GM19351 (cell line): Measurements from ENCODE around the gene GPRC5A.

ENCODE experiments used
- ATAC-seq: cut with Tn5 transposase; IDR thresholded peaks from one replicate; pipeline ENCODE4 v1.9.1; 2021; ENCODE audit warnings: mild to moderate bottlenecking, moderate library complexity; ENCODE audit not compliant: unreplicated experiment

The GPRC5A gene

DNA sequence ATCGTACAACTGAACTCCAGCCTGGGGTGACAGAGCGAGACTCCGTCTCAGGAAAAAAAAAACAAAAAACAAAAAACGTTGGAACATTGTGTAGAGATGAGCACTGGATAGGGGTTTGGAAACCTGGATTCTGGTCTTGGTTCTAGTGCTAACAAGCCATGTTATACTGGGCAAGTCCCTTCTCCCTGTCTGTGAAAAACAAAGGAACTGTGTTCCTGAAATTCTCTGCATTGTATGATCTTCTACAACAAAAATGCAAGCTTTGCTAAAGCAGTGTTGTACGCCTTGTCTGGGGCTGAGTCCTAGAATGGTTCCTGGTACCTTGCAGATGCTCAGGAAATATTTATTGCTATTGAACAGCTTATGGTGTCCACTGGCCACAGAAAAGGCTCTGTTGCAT, 47.2 kb downstream of the GPRC5A start:
- ATAC-seq: no peak

DNA sequence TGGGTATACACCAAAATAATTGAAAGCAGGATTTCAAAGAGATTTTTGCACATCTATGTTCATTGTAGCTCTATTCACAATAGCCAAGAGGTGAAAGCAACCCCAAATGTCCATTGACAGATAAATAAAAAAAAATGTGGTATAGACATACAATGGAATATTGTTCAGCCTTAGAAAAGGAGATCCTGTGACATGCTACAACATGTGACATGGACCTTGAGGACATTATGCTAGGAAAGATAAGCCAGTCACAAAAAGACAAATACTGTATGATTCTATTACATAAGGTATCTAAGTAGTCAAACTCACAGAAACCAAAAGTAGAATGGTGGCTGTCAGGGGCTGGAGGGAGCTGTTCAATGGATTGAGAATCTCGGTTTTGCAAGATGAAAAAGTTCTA, 48.5 kb downstream of the GPRC5A start:
- ATAC-seq: no peak

DNA sequence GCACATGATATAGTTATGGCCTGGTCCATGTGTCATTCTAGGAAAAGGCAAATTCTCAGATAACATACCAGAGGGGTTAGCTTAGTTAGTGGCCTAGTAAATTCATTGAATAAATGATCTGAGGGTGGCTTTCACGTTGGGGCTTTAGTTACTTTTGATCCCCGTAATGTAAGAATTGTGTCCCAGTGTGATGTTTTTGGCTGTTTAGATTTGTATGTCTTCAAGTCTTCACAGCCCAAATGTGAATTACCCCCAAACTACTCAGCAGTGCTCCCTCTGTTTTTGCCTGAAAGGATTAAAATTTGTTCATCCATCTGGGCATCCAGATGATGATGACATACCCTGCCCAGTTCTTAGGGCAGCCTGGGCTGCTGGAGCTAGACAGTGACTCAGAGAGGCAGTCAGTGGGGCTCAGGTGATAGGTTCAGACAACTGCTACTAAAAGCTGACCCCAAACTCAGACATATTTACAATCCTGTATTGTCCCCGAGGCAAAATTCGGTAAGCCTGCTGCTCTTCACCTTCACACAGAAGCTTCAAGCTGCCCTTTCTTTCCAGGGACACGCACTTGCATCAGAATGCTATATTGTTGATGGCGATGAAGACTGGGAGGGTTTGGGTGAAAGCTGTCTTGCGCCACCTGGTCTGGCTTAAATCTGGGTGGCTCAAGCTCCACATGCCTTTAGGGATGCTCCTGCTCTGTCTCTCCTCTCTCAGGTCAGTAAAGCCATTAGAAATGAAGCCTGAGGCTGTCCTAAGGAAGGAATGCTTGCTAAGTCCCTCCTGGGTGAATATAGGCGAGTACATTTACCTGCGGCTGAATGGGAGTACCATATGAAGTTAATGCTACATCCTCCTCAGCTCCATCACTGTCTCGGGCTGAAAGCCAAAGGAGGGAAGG, 50.3 kb downstream of the GPRC5A start:
- ATAC-seq: no peak

DNA sequence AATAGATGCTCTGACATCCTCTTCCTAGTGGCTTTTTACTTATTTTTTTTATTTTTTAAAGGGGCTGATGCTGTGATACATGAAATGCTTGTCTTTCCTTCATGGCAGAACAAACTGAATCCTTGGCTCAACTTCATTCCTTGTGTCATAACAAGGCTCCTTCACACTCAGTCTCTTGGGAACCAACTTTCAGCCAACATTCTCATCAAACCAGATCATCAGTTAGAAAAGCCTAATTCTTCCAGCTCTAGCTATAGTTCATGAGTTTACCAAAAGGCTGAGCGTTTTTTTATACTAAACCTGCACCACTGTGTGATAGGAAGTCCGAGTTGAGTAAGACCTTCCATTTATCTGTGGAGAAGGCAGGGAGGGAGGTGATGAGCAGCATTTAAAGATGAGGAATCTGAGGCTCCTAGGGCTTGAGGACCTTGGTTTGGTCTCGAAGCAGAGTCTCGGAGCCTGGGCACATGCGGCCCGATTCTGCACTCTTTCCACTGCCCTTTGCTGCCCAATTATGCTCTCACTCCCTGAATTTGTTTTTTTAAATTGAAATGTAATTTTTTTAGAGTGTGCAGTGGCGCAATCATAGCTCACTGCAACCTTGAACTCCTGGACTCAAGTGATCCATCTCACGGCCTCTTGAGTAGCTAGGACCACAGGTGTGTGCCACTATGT, 52.4 kb downstream of the GPRC5A start:
- ATAC-seq: no peak

DNA sequence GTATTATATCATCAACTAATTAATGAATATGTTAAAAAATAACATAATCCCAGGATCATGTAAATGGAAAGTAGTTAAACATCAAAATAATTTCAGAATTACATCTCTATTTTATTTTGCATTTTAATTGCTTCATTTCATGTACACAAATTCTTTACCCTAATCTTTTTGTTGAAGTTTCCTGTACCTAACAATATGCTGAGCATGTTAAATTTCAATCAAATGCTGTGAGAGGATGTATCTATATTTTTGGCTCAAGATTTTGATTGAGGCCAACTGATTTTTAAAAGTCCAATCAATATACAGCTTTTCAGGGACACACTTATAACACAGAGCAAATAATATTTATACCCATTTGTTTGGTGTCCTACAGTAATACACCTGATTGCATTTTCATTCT, 54.2 kb downstream of the GPRC5A start:
- no peak for ATAC-seq

DNA sequence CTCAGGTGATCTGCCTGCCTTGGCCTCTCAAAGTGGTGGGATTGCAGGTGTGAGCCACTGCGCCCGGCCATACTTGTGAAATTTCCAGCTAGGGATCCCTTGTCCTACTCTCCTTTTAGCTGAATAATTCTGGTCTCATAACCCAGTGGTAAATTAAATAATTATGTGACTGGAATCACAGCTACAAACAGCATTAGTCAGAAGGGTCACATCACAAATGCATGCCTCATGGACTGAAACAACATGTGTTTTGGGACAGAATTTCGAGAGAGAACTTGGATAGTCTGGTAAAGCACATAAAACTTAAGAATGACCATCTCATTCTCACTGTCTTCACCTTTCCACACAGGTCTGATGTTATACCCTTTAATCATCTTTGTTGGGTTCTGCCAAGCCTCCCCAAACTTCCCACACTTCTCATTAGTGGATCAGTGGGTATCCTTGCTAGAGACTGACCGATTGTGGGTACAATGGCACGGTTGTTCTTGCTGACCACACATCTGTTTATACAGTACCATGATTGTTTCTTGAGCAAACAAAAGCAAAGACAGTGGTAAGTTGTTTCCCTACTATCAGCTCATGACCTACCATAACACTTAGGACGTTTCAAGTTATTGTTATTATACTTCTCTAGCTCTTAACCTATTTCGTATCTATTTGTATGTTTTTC, 55.5 kb downstream of the GPRC5A start:
- ATAC-seq: no peak

DNA sequence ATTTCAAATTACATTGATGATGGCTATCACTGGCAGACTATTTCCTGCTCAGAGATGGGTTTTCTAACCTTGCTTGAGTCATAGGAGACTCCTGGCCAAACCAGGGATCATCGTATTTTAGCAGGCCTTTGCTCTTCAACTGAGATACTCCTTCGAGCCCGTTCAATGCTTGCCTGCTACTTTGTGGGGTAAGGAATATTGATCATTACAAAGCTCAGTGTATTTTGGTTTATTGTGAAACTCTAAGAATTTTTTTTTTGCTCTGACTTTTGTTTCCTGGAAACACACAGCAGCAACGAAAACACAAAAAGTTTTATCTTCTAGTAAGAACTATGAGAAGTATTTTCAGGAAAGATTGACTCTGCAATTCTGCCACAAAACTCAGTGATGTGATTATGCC, 56.5 kb downstream of the GPRC5A start:
- ATAC-seq: no peak

DNA sequence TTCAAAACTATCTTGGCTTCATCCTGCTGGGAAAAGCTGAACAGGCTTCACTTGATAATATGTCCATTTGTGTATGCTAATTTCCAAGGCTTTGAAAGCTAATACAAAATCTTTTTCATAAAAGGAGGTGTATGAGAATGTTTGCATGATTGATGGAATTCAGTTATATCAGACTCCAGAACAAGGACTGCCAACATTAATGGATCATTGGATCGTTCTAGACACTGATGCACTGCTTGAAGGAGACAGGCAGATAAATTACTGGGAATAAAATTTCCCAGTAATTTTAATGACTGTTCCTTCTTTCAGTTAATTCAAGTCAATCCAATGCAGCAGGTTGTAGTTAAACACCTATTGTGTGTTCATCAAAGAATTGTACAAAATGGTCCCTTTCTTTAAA, 60.1 kb downstream of the GPRC5A start:
- ATAC-seq: no peak

DNA sequence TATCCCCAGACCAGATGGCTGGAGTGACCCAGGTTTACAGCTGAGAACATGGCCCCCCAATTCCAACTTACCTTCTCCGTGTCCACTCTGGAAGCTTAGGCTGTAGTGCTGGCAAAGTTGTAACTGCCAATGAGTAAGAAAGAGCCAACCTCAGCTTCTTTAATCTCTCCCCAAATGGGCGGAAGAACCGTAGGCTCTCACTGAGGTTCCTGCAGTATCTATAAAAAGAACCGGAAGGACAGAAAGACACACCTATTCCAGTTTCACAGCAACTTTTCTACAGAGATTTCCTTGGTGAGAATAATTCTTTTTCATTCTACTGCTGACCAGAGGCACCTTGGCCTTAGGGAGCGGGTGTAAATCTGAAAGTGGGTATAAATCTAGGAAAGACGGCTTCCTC, 60.7 kb downstream of the GPRC5A start, which contains the start of gene GPRC5D:
Gene GPRC5D (minus strand): TSS at position 135 of the 400 bp plus-strand sequence. CDS start 1,786 bp downstream, outside the sequence.
- no peak for ATAC-seq

DNA sequence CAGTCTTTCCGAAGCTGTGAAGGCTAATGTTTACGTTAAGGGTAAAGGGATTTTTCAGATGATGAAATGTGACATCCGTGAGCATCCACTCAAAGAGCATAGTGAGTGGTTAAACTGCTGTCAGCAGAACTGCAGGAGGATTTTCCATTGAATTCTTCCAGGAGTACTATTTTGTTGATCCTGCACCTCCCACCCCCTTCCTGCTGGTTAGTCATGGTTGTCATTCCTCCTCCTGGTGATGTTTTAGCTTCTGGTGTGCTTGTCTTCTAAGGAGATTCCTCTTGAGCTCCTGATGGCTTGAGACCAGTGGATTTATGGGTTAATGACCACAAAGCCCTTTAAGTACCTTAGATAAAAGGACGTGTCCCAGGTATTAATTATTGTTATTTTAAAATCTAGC, 63.0 kb downstream of the GPRC5A start:
- no peak for ATAC-seq

DNA sequence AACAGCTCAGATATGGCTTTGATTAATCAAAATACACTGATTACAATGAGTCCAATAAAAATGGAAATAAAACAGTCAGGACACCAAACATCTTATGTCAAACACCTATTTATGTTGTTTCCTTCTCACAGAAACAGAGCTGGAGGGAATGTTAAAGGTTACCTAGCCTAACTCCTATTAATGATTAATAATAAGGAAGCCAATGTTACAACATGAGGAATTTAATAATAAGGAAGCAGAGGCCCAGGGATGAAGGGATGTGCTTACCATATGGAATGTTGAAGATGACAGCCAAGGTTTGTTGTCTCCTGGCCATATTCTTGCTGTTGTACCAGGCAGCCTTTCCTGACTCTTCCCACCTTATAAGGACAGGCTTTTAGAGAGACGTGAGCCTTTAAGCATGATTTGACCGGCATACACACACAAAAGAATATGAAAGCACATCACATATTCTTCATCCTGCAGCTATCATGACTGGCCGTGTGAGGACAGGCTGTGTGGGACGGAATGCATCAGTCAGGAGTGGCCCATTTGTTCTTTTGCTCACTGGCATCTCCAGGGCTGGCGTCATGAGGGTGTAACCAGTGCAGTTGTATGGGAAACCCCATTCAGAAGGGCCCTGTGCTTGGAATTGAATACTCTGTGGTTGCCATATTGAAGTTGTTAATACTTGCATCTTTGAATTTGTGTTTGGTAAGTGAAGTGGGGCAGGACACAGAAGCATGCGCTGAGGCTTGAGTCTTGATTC, 63.7 kb downstream of the GPRC5A start:
- ATAC-seq: no peak

DNA sequence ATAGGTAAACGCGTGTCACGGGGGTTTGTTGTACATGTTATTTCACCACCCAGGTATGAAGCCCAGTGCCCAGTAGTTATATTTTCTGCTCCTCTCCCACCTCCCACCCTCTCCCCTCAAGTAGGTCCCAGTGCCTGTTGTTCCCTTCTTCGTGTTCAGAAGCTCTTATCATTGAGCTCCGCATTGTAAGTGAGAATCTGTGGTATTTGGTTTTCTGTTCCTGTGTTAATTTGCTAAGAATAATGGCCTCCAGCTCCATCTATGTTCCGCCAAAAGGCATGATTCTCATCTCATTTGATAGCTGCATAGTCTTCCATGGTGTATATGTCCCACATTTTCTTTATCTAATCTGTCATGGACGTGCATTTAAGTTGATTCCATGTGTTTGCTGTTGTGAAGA, 67.5 kb downstream of the GPRC5A start:
- ATAC-seq: no peak

DNA sequence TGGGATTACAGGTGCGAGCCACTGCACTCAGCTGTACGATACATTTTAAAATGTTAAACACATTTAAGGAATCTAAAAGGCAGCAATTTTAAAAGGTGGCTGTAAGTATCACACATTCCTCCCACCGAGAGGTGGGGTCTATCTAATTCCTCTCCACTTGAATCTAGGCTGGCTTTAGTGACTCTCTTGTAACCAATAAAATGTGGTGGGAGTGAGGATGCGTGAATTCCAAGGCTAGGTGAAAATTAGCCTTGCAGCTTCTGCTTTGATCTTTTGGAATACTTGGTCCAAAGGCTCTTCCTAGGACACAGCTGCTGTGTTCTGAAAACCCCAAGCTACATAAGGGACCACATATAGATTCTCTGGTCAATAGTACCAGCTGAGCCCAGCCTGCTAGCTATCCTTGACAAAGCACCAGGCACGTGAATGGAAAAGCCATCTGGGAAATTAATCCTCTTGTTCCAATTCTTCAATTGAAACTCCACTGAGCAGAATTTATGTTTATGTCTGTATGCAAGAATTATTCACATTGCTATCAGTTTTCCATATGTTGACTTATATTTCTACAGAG, 69.4 kb downstream of the GPRC5A start:
- ATAC-seq: no peak

DNA sequence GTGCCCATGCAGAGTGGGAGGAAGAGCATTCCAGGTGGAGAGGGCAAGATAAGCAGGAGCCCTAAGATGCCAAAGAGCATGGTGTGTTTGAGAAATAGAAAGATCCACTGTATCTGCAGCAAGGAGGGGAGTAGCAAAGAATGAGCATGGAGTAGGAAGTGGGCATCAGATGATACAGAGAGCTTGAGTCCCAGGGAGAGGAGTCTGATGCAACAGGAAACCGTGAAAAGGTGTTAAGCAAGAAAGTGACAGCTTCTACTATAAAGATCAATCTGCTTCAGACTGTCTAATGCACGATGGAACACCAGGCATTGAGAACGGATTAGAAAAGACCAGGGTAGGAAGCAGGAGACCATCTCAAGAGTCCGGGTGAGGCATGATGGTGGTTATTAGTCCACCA, 72.9 kb downstream of the GPRC5A start:
- ATAC-seq: no peak

DNA sequence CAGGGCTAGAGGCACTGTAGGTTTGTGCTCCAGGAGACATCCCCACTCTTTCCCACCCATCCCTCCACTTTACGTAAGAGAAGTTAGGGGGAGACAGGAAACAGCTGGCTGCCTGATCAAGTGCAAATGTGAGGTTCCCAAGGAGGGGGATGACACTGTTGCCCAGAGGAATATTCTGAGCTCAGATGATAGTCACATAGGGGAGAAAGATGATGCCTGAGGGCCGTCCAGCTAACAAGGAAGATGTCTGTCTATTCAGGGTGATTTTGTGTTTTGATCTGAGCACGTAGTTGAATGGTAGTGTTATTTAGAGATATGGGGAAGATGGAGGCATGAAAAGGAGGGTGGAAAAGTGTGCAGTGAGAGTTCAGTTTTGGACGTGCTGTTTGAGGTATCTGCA, 74.5 kb downstream of the GPRC5A start:
- no peak for ATAC-seq
